GM12878 (cell line): ENCODE measurements around the gene ERC2. TPM values are rescaled to one million over a fixed set of nuclear protein-coding genes. Genes with fewer than 3 reads are reported as not detected.

Source experiments
- ATAC-seq: fragments of 200-7000 bp; cut with Tn5 transposase; 3 replicates; pipeline ENCODE4 v1.9.1; 2020; ENCODE audit warnings: mild to moderate bottlenecking, moderate library complexity
- BruUV-seq: library from RNA; stranded (reverse); fragments of 400-500 nt; replicated peaks from 2 replicates; lab custom pipeline; 2021; lab: Mats Ljungman, UMichigan
- CTCF ChIA-PET: fragments of 300-600 bp; sonication (Branson Sonifier 250); formaldehyde crosslinking; extraction: SDS; loops from one replicate; lab custom pipeline; 2021; ENCODE audit warnings: inconsistent platforms; lab: Yijun Ruan, JAX
- POLR2A ChIA-PET: fragments of 350-600 bp; formaldehyde crosslinking; extraction: SDS; loops from one replicate; lab custom pipeline; 2021; ENCODE audit warnings: inconsistent platforms; lab: Charles Lee
- RAD21 ChIA-PET: fragments of 300-600 bp; sonication (Branson Sonifier 250); formaldehyde crosslinking; loops from one replicate; lab custom pipeline; 2023; ENCODE audit warnings: antibody characterized with exemption; ENCODE audit not compliant: unreplicated experiment; lab: Charles Lee
- SMC1A ChIA-PET: fragments of 300-600 bp; sonication (Branson Sonifier 250); formaldehyde crosslinking; loops from one replicate; lab custom pipeline; 2023; ENCODE audit not compliant: unreplicated experiment, uncharacterized antibody; lab: Charles Lee
- DNase-seq: peaks from one replicate; pipeline ENCODE4 v3.0.0-alpha.2; 2011; ENCODE audit warnings: low read depth, low spot score
- FAIRE-seq: peaks from 3 replicates; lab custom pipeline; 2011; peaks lifted over from hg19 to GRCh38; lab: Jason Lieb, UNC
- H2AFZ ChIP-seq: 2 replicates; pipeline ENCODE4 v1.6.0; 2011; ENCODE audit warnings: low read depth, low read length, control low read depth; ENCODE audit not compliant: control insufficient read depth
- H3K27ac ChIP-seq: 2 replicates; pipeline ENCODE4 v1.5.1; 2011; ENCODE audit warnings: control low read depth; ENCODE audit not compliant: control insufficient read depth, insufficient read depth
- H3K27me3 ChIP-seq, 2 experiments: replicated peaks in 1 of 2; 2 replicates each; pipeline versions ENCODE4 v1.6.0 to v1.6.1; 2011; ENCODE audit warnings: low read length in 1 of 2; ENCODE audit not compliant: control insufficient read depth in 2 of 2, insufficient read depth in 2 of 2
- H3K36me3 ChIP-seq, 2 experiments: 2 replicates each; pipeline ENCODE4 v1.5.1; 2011; ENCODE audit warnings: low read length in 1 of 2; ENCODE audit not compliant: control insufficient read depth in 2 of 2, insufficient read depth in 2 of 2
- H3K4me1 ChIP-seq: 2 replicates; pipeline ENCODE4 v1.6.1; 2011; ENCODE audit warnings: mild to moderate bottlenecking, low read length, moderate library complexity, mixed read lengths; ENCODE audit not compliant: control insufficient read depth, insufficient read depth
- H3K4me2 ChIP-seq: 2 replicates; pipeline ENCODE4 v1.6.0; 2011; ENCODE audit warnings: control low read depth; ENCODE audit not compliant: control insufficient read depth, insufficient read depth
- H3K4me3 ChIP-seq: fragments of 200-600 bp; sonication (generic); 2 replicates; pipeline ENCODE4 v1.5.1; 2016
- H3K79me2 ChIP-seq: 2 replicates; pipeline ENCODE4 v1.6.0; 2011; ENCODE audit warnings: low read length; ENCODE audit not compliant: control insufficient read depth, insufficient read depth
- H3K9ac ChIP-seq: 2 replicates; pipeline ENCODE4 v1.8.0; 2011; ENCODE audit warnings: low read length, control low read depth, mixed read lengths; ENCODE audit not compliant: control insufficient read depth, insufficient read depth
- H3K9me3 ChIP-seq: replicated peaks from 3 replicates; pipeline ENCODE4 v1.5.1; 2011; ENCODE audit warnings: mild to moderate bottlenecking, low read length; ENCODE audit not compliant: control insufficient read depth, insufficient read depth
- H4K20me1 ChIP-seq: 2 replicates; pipeline ENCODE4 v1.6.0; 2011; ENCODE audit not compliant: control insufficient read depth, insufficient read depth
- CHD4 ChIP-seq: fragments of 200-600 bp; sonication (generic); IDR thresholded peaks from 2 replicates; pipeline ENCODE4 v1.6.1; 2016; ENCODE audit warnings: mild to moderate bottlenecking
- LARP7 ChIP-seq: fragments of 450-650 bp; IDR thresholded peaks from 2 replicates; pipeline ENCODE4 v1.6.1; 2017; ENCODE audit warnings: mild to moderate bottlenecking
- MEF2A ChIP-seq: IDR thresholded peaks from 2 replicates; pipeline ENCODE4 v1.6.1; 2011; ENCODE audit warnings: low read depth, mild to moderate bottlenecking, low read length, moderate library complexity; ENCODE audit not compliant: insufficient read depth
- NFYB ChIP-seq: IDR thresholded peaks from 2 replicates; pipeline ENCODE4 v1.6.1; 2011; ENCODE audit warnings: low read depth, mild to moderate bottlenecking, low read length, improper control_type of control experiment, moderate library complexity; ENCODE audit not compliant: insufficient read depth
- RAD21 ChIP-seq: IDR thresholded peaks from 2 replicates; pipeline ENCODE4 v1.6.1; 2011; ENCODE audit warnings: mild to moderate bottlenecking, low read depth, low read length, moderate library complexity; ENCODE audit not compliant: insufficient read depth
- RUNX3 ChIP-seq: IDR thresholded peaks from 2 replicates; pipeline ENCODE4 v1.6.1; 2012; ENCODE audit warnings: low read length, inconsistent platforms
- SIX5 ChIP-seq: IDR thresholded peaks from 2 replicates; pipeline ENCODE4 v1.6.1; 2011; ENCODE audit warnings: mild to moderate bottlenecking, low read depth, low read length, moderate library complexity; ENCODE audit not compliant: severe bottlenecking
- STAT1 ChIP-seq: fragments of 450-650 bp; conservative IDR thresholded peaks from 2 replicates; pipeline ENCODE4 v1.6.1; 2014; ENCODE audit warnings: antibody characterized with exemption, mild to moderate bottlenecking
- ZNF592 ChIP-seq: fragments of 450-650 bp; IDR thresholded peaks from 2 replicates; pipeline ENCODE4 v1.6.1; 2017; ENCODE audit warnings: mild to moderate bottlenecking, moderate library complexity
- ZZZ3 ChIP-seq: IDR thresholded peaks from 2 replicates; pipeline ENCODE4 v1.6.1; 2011; ENCODE audit warnings: low read depth; ENCODE audit not compliant: control insufficient read depth, insufficient read length
- WGBS: methylation state at CpG from one replicate; pipeline ENCODE4 v1.1.6; 2016; ENCODE audit warnings: low lambda C conversion rate; ENCODE audit not compliant: insufficient replicate concordance, insufficient coverage; ENCODE audit errors: missing lambda C conversion rate; 5-methylcytosine and 5-hydroxymethylcytosine counted together
- in situ Hi-C: fragments of 300-500 bp; cut with MboI; formaldehyde crosslinking; loops from 9 replicates; pipeline ENCODE4 v1.14.3; 2018; ENCODE audit warnings: mixed read lengths
- intact Hi-C: fragments of 100-400 bp; cut with micrococcal nuclease; formaldehyde crosslinking; loops from one replicate; pipeline ENCODE4 v1.14.2; 2022; ENCODE audit not compliant: unreplicated experiment
- polyA plus RNA-seq, 11 experiments: library from polyadenylated mRNA; depleted of rRNA in 4 of 11; unstranded in 6 of 11; stranded (reverse) in 5 of 11; fragments of >200 nt; fragmentation: Nextera tagmentation in 4 of 11; fragmentation: Illumina TruSeq in 1 of 11; extraction: Ambion mirVana in 4 of 11; extraction: Trizol in 1 of 11; gene quantifications; 1 replicate in 1 of 11; 2 replicates in 10 of 11; pipeline versions ENCODE4 v1.2.1 to v1.2.3, GENCODE V29; 2011 to 2016; ENCODE audit warnings: inconsistent platforms in 2 of 11, missing spikeins in 2 of 11, low read depth in 1 of 11
- total RNA-seq, 4 experiments: library from RNA; depleted of rRNA in 3 of 4; stranded (reverse); fragments of >200 nt in 3 of 4; fragmentation: Illumina TruSeq in 1 of 4; extraction: Trizol in 1 of 4; gene quantifications; 2 replicates each; pipeline versions ENCODE4 v1.2.1 to v1.2.3, GENCODE V29; 2013 to 2021

Gene ERC2
- total and polyA plus RNA-seq, 10 of the 15 experiments (the other 5 are each of a cell fraction or from before 2014, with no cell fraction given), result 0.06 to 1.4 (median 0.12) TPM; not detected in 3

GRCh38 chr3:55682461-55682860 lies 785.8 kb downstream of the ERC2 start:
- H3K36me3 ChIP-seq, result no peaks in the 10 kb centered on the region

More at GRCh38 chr3:55682461-55682860, 785.8 kb downstream of the ERC2 start:
- Histone ChIP-seq H3K79me2 (no peaks in the 10 kb centered on the region), H3K4me3 (no peak overlapping the region), H3K4me1 (peaks cover 29% of the 10 kb centered on the region), H3K4me2 (no peak overlapping the region), H3K9ac (no peak overlapping the region), H3K27me3 (no peaks in the 10 kb centered on the region), H3K9me3 (no peaks in the 10 kb centered on the region), H3K27ac (no peak overlapping the region), H4K20me1 (no peaks in the 10 kb centered on the region), H2AFZ (no peak overlapping the region)
- FAIRE-seq (no peak), DNase-seq (no peak), ATAC-seq (no peak)
- intact Hi-C loops, result no loop called here
- SMC1A ChIA-PET, result no interaction called here
- RAD21 ChIA-PET, result no interaction called here
- POLR2A ChIA-PET, result no interaction called here
- in situ Hi-C loops, result no loop called here
- 49% methylated on average over 3 of the region's 3 CpGs for WGBS
- BruUV-seq, result no TSS peak
- CTCF ChIA-PET, result interaction anchor here (0.6 kb wide), 1 partner anchor 54 kb away, joined by 3 read pairs; no protein-coding TSS in a partner anchor
- TF ChIP-seq ZZZ3 (no peak), MEF2A (no peak), LARP7 (no peak), RUNX3 (no peak), RAD21 (no peak), ZNF592 (no peak), SIX5 (no peak), CHD4 (no peak), STAT1 (no peak), NFYB (no peak)
